ENCODE results near the gene CYB5R4. TPM values are rescaled to one million over a fixed set of nuclear protein-coding genes. Genes with fewer than 3 reads are reported as not detected.
"Not testable (repeated sequence)": the region's sequence is repeated elsewhere in the genome, so short reads cannot be mapped to it uniquely, and the experiment has no call there.

CYB5R4 gene
- total RNA-seq, 1 donor from 2014 or later = 22.2 TPM

- DNase-seq (ENCODE audit: low spot score) = no peak
These were observed 51.8 kb downstream of the CYB5R4 start for GRCh38 chr6:83911278-83911677.

- no peak for DNase-seq (ENCODE audit: low spot score)
These were observed 55.5 kb downstream of the CYB5R4 start for GRCh38 chr6:83914953-83915352.

GRCh38 chr6:83917001-83917400 lies 57.5 kb downstream of the CYB5R4 start:
- no peak for DNase-seq (ENCODE audit: low spot score)

GRCh38 chr6:83920017-83920416 lies 60.5 kb downstream of the CYB5R4 start:
- DNase-seq (ENCODE audit: low spot score) = no peak

- no peak for DNase-seq (ENCODE audit: low spot score)
These were observed 61.8 kb downstream of the CYB5R4 start for GRCh38 chr6:83921315-83921714.

- DNase-seq (ENCODE audit: low spot score) = no peak
These were observed 68.0 kb downstream of the CYB5R4 start for GRCh38 chr6:83927470-83927869.

- no peak for DNase-seq (ENCODE audit: low spot score)
These were observed 68.8 kb downstream of the CYB5R4 start for GRCh38 chr6:83928286-83928685.

- DNase-seq (ENCODE audit: low spot score) = not testable (repeated sequence)
These were observed 86.8 kb downstream of the CYB5R4 start for GRCh38 chr6:83946201-83946833.

GRCh38 chr6:83947983-83948382 lies 88.5 kb downstream of the CYB5R4 start:
- not testable (repeated sequence) for DNase-seq (ENCODE audit: low spot score)

GRCh38 chr6:83948851-83949250 lies 89.4 kb downstream of the CYB5R4 start:
- no peak for DNase-seq (ENCODE audit: low spot score)

- DNase-seq (ENCODE audit: low spot score) = not testable (repeated sequence)
These were observed 91.9 kb downstream of the CYB5R4 start for GRCh38 chr6:83951423-83951822.

- DNase-seq (ENCODE audit: low spot score) = no peak
These were observed 93.3 kb downstream of the CYB5R4 start for GRCh38 chr6:83952830-83953229.

- DNase-seq (ENCODE audit: low spot score) = no peak
These were observed 94.9 kb downstream of the CYB5R4 start for GRCh38 chr6:83954371-83954770.

- DNase-seq (ENCODE audit: low spot score) = no peak
These were observed 98.8 kb downstream of the CYB5R4 start for GRCh38 chr6:83958241-83958685.

- DNase-seq (ENCODE audit: low spot score) = no peak
These were observed 101.2 kb downstream of the CYB5R4 start for GRCh38 chr6:83960664-83961063.

- no peak for DNase-seq (ENCODE audit: low spot score)
These were observed 103.1 kb downstream of the CYB5R4 start for GRCh38 chr6:83962582-83962981.

GRCh38 chr6:83966539-83966938 lies 107.0 kb downstream of the CYB5R4 start:
- no peak for DNase-seq (ENCODE audit: low spot score)

GRCh38 chr6:83970582-83970981 lies 111.1 kb downstream of the CYB5R4 start:
- DNase-seq (ENCODE audit: low spot score) = no peak

GRCh38 chr6:83974409-83975050 lies 115.0 kb downstream of the CYB5R4 start:
- no peak for DNase-seq (ENCODE audit: low spot score)

- DNase-seq (ENCODE audit: low spot score) = no peak
These were observed 116.7 kb downstream of the CYB5R4 start for GRCh38 chr6:83976037-83976755.

GRCh38 chr6:83976871-83977270 lies 117.4 kb downstream of the CYB5R4 start:
- peak; percentile 66 for DNase-seq (ENCODE audit: low spot score)

- no peak for DNase-seq (ENCODE audit: low spot score)
These were observed 118.8 kb downstream of the CYB5R4 start for GRCh38 chr6:83978324-83978734.

GRCh38 chr6:83978997-83979396 lies 119.5 kb downstream of the CYB5R4 start:
- no peak for DNase-seq (ENCODE audit: low spot score)
